Sigmoid colon (tissue), 4 donors: ENCODE data around the gene PVALB.

Experiments
- CTCF ChIP-seq, 4 experiments: fragments of 450-650 bp in 3 of 4; fragments of 200-600 bp in 1 of 4; IDR thresholded peaks; one replicate each; pipeline ENCODE4 v1.5.1; 2016 to 2019; ENCODE audit warnings: antibody characterized with exemption in 4 of 4, mild to moderate bottlenecking in 3 of 4, moderate library complexity in 2 of 4
- EP300 ChIP-seq, 4 donors: sonication (generic); formaldehyde crosslinking; IDR thresholded peaks; one replicate each; pipeline ENCODE4 v1.6.1; 2017; ENCODE audit warnings: antibody characterized with exemption in 4 of 4

DNA sequence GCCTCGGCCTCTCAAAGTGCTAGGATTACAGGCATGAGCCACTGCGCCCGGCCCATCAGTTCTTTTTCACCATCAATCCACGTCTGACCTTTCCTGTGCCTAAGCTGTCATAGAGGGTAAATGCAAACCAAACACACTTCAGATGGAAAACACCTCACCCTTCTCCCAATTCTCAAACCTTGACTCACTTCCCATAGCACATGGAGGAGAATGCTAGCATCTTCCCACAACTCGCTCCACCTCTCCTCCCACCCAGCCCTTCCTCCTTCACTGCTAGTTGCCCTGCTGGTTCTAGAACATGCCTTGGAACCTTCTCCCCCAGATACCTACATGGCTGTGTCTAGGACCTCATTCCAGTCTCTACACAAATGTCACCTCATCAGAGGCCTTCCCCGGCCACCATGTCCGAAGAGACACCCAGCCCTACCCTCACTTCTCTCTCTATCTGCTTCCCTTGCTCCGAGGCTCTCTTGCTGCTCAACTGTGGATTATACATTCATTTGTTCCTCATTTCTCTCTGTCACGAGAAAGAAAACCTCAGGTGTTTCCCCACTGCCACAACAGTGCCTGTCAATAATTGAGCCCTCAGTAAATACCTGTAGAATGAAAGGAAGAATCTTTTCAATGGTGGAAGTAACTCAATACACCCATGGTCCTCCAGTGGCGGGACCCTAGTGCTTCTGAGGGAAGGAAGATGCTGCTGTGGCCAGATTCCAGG lies 22.7 kb upstream of the PVALB start:
- TF ChIP-seq CTCF (IDR thresholded peaks at IDR 0.05) (no peak), EP300 (IDR thresholded peaks at IDR 0.05) (no peak)
